IMR-90 (cell line): Measurements from ENCODE around the gene HOATZ. TPM values are rescaled to one million over a fixed set of nuclear protein-coding genes. Genes with fewer than 3 reads are reported as not detected.

Experiments used
- ATAC-seq: fragments of 200-7000 bp; cut with Tn5 transposase; 2 replicates; pipeline ENCODE4 v1.9.1; 2020; ENCODE audit warnings: low read depth, mild to moderate bottlenecking, moderate library complexity
- BruUV-seq: library from RNA; stranded (reverse); fragments of 400-500 nt; replicated peaks from 2 replicates; lab custom pipeline; 2021; lab: Mats Ljungman, UMichigan
- CTCF ChIA-PET: fragments of 300-600 bp; formaldehyde crosslinking; extraction: SDS; loops from one replicate; lab custom pipeline; 2021; ENCODE audit warnings: antibody characterized with exemption; lab: Yijun Ruan, JAX
- POLR2A ChIA-PET: fragments of 300-600 bp; sonication (Branson Sonifier 250); formaldehyde crosslinking; loops from one replicate; lab custom pipeline; 2022; ENCODE audit warnings: antibody characterized with exemption; ENCODE audit not compliant: unreplicated experiment; lab: Charles Lee
- DNase-seq: peaks from one replicate; pipeline ENCODE4 v3.0.0; 2013
- H2AFZ ChIP-seq: replicated peaks from 2 replicates; pipeline ENCODE3; 2013; ENCODE audit warnings: low read length, mild to moderate bottlenecking; ENCODE audit not compliant: poor library complexity
- H2AK5ac ChIP-seq: 2 replicates; pipeline ENCODE4 v1.6.1; 2013; ENCODE audit warnings: low read depth, low read length, inconsistent platforms
- H2AK9ac ChIP-seq: replicated peaks from 2 replicates; pipeline ENCODE3; 2013; ENCODE audit warnings: mild to moderate bottlenecking, low read depth, low read length, moderate library complexity; ENCODE audit not compliant: poor library complexity
- H2BK120ac ChIP-seq: 2 replicates; pipeline ENCODE4 v1.6.1; 2013; ENCODE audit warnings: low read depth, low read length, inconsistent platforms
- H2BK15ac ChIP-seq: 3 replicates; pipeline ENCODE4 v1.6.1; 2013; ENCODE audit warnings: low read depth, low read length, inconsistent platforms
- H2BK20ac ChIP-seq: 2 replicates; pipeline ENCODE4 v1.6.1; 2013; ENCODE audit warnings: low read depth, mild to moderate bottlenecking, inconsistent platforms, low read length, moderate library complexity
- H2BK5ac ChIP-seq: 2 replicates; pipeline ENCODE4 v1.6.1; 2013; ENCODE audit warnings: mild to moderate bottlenecking, low read depth, low read length, inconsistent platforms; ENCODE audit not compliant: poor library complexity, severe bottlenecking
- H3K14ac ChIP-seq: replicated peaks from 2 replicates; pipeline ENCODE4 v1.6.1; 2013; ENCODE audit warnings: low read depth, low read length, inconsistent platforms
- H3K18ac ChIP-seq: 2 replicates; pipeline ENCODE4 v1.6.1; 2013; ENCODE audit warnings: low read depth, low read length, control low read depth
- H3K23ac ChIP-seq: 2 replicates; pipeline ENCODE4 v1.6.1; 2013; ENCODE audit warnings: low read depth, low read length, inconsistent platforms
- H3K27ac ChIP-seq: 2 replicates; pipeline ENCODE4 v1.5.1; 2013; ENCODE audit warnings: mild to moderate bottlenecking, control low read depth, low read length; ENCODE audit not compliant: insufficient read depth
- H3K27me3 ChIP-seq: 2 replicates; pipeline ENCODE4 v1.6.1; 2013; ENCODE audit warnings: low read length; ENCODE audit not compliant: control insufficient read depth, insufficient read depth
- H3K36me3 ChIP-seq: 2 replicates; pipeline ENCODE4 v1.6.1; 2013; ENCODE audit warnings: low read length, mixed read lengths; ENCODE audit not compliant: control insufficient read depth, insufficient read depth
- H3K4ac ChIP-seq: 2 replicates; pipeline ENCODE4 v1.6.1; 2013; ENCODE audit warnings: low read depth, low read length, inconsistent platforms
- H3K4me1 ChIP-seq: 2 replicates; pipeline ENCODE4 v1.6.1; 2013; ENCODE audit warnings: low read length, mixed read lengths; ENCODE audit not compliant: control insufficient read depth, insufficient read depth
- H3K4me2 ChIP-seq: 2 replicates; pipeline ENCODE4 v1.6.1; 2013; ENCODE audit warnings: low read depth, mild to moderate bottlenecking, control low read depth, low read length, moderate library complexity
- H3K4me3 ChIP-seq: 2 replicates; pipeline ENCODE4 v1.5.1; 2013; ENCODE audit warnings: low read depth, mild to moderate bottlenecking, control low read depth, low read length, moderate library complexity; ENCODE audit not compliant: insufficient read depth
- H3K56ac ChIP-seq: 2 replicates; pipeline ENCODE4 v1.6.1; 2013; ENCODE audit warnings: low read length, inconsistent platforms; ENCODE audit not compliant: insufficient read depth; ENCODE audit errors: extremely low read depth
- H3K79me1 ChIP-seq, 2 experiments: 2 replicates each; pipeline ENCODE4 v1.6.1; 2013; ENCODE audit warnings: low read length in 2 of 2, inconsistent platforms in 1 of 2, low read depth in 1 of 2
- H3K9ac ChIP-seq: 2 replicates; pipeline ENCODE4 v1.6.1; 2013; ENCODE audit warnings: low read depth, low read length, control low read depth
- H3K9me1 ChIP-seq: 2 replicates; pipeline ENCODE4 v1.6.1; 2013; ENCODE audit warnings: low read length, inconsistent platforms; ENCODE audit not compliant: insufficient read depth
- H3K9me3 ChIP-seq: 2 replicates; pipeline ENCODE4 v1.6.1; 2013; ENCODE audit warnings: low read length; ENCODE audit not compliant: control insufficient read depth, insufficient read depth
- H4K20me1 ChIP-seq: 2 replicates; pipeline ENCODE4 v1.6.1; 2013; ENCODE audit warnings: low read length, inconsistent platforms; ENCODE audit not compliant: insufficient read depth
- H4K5ac ChIP-seq: 2 replicates; pipeline ENCODE4 v1.6.1; 2013; ENCODE audit warnings: mild to moderate bottlenecking, low read depth, low read length, control low read depth
- H4K8ac ChIP-seq, 2 experiments: 2 replicates each; pipeline ENCODE4 v1.6.1; 2013; ENCODE audit warnings: low read depth in 2 of 2, low read length in 2 of 2, control low read depth in 1 of 2, inconsistent platforms in 1 of 2
- H4K91ac ChIP-seq: 2 replicates; pipeline ENCODE4 v1.6.1; 2013; ENCODE audit warnings: low read depth, low read length, inconsistent platforms; ENCODE audit not compliant: insufficient read depth
- BHLHE40 ChIP-seq: fragments of 150-350 bp; IDR thresholded peaks from 2 replicates; pipeline ENCODE4 v1.6.1; 2016; ENCODE audit warnings: mild to moderate bottlenecking, low read depth, low read length
- CEBPB ChIP-seq: IDR thresholded peaks from 2 replicates; pipeline ENCODE4 v1.6.1; 2012; ENCODE audit warnings: low read depth, low read length, improper control_type of control experiment
- MAZ ChIP-seq: IDR thresholded peaks from 2 replicates; pipeline ENCODE4 v1.6.1; 2012; ENCODE audit warnings: low read depth, mild to moderate bottlenecking, low read length, improper control_type of control experiment, moderate library complexity, borderline replicate concordance
- NFE2L2 ChIP-seq: fragments of 150-350 bp; IDR thresholded peaks from 2 replicates; pipeline ENCODE4 v1.6.1; 2016; ENCODE audit warnings: low read depth, mild to moderate bottlenecking, low read length
- POLR2A ChIP-seq: IDR thresholded peaks from 2 replicates; pipeline ENCODE4 v1.6.1; 2012; ENCODE audit warnings: mild to moderate bottlenecking, low read depth, low read length
- RCOR1 ChIP-seq: IDR thresholded peaks from 2 replicates; pipeline ENCODE4 v1.6.1; 2012; ENCODE audit warnings: mild to moderate bottlenecking, low read length, improper control_type of control experiment; ENCODE audit not compliant: insufficient replicate concordance
- RFX5 ChIP-seq: IDR thresholded peaks from 2 replicates; pipeline ENCODE4 v1.8.0; 2012; ENCODE audit warnings: low read depth, mild to moderate bottlenecking, low read length, moderate library complexity
- SMC3 ChIP-seq: fragments of 150-350 bp; IDR thresholded peaks from 2 replicates; pipeline ENCODE4 v1.6.1; 2016; ENCODE audit warnings: low read depth, mild to moderate bottlenecking, antibody characterized with exemption, low read length, moderate library complexity
- USF2 ChIP-seq: fragments of 150-350 bp; IDR thresholded peaks from 2 replicates; pipeline ENCODE4 v1.6.1; 2017; ENCODE audit warnings: mild to moderate bottlenecking, antibody characterized with exemption, low read length, low read depth
- WGBS, 2 experiments: methylation state at CpG; one replicate each; pipeline versions ENCODE4 v1.1.5 to v1.1.7; 2013; ENCODE audit warnings: missing lambda C conversion rate in 2 of 2; ENCODE audit not compliant: insufficient read length in 1 of 2; ENCODE audit errors: extremely low coverage in 2 of 2; 5-methylcytosine and 5-hydroxymethylcytosine counted together
- dilution Hi-C: fragments of 300-500 bp; cut with HindIII; formaldehyde crosslinking; loops from one replicate; pipeline ENCODE4 v1.14.3; 2018; ENCODE audit warnings: low sequenced_read_pairs; ENCODE audit not compliant: unreplicated experiment
- in situ Hi-C: fragments of 300-500 bp; cut with MboI; formaldehyde crosslinking; loops from 3 replicates; pipeline ENCODE4 v1.14.3; 2019; ENCODE audit warnings: low sequenced_read_pairs, inconsistent platforms, mixed read lengths
- intact Hi-C: fragments of 100-400 bp; cut with micrococcal nuclease; formaldehyde crosslinking; loops from 2 replicates; pipeline ENCODE4 v1.10.0; 2022
- polyA plus RNA-seq, 3 experiments: library from polyadenylated mRNA; depleted of rRNA; stranded (reverse); fragments of >200 nt; gene quantifications; 2 replicates each; pipeline ENCODE4 v1.2.3, GENCODE V29; 2012; ENCODE audit warnings: low replicate concordance in 1 of 3
- total RNA-seq: library from RNA; depleted of rRNA; stranded (reverse); fragments of >200 nt; gene quantifications from 2 replicates; pipeline ENCODE4 v1.2.3, GENCODE V29; 2012

HOATZ gene
- total and polyA plus RNA-seq, 2 of the 4 experiments (the other 2 are of a cell fraction) = not detected

- Histone ChIP-seq H2BK15ac (no peak overlapping the region), H2AFZ (no peak overlapping the region), H3K14ac (no peak overlapping the region), H2AK5ac (no peak overlapping the region), H3K9ac (no peak overlapping the region), H3K56ac (no peak overlapping the region), H2AK9ac (no peak overlapping the region), H3K79me1 (no peaks in the 10 kb centered on the region), H2BK5ac (no peak overlapping the region), H3K4me2 (no peak overlapping the region), H4K5ac (no peak overlapping the region), H3K23ac (no peak overlapping the region), H2BK120ac (no peak overlapping the region), H4K8ac (no peak overlapping the region), H3K27ac (no peak overlapping the region), H3K9me3 (no peaks in the 10 kb centered on the region), H4K91ac (no peak overlapping the region), H3K4me1 (no peaks in the 10 kb centered on the region), H3K18ac (no peak overlapping the region), H3K36me3 (no peaks in the 10 kb centered on the region), H4K20me1 (no peaks in the 10 kb centered on the region), H2BK20ac (no peak overlapping the region), H3K4ac (no peak overlapping the region), H3K27me3 (peaks cover 7% of the 10 kb centered on the region; the same call in 1 of the 2 replicates), H3K4me3 (no peak overlapping the region), H3K9me1 (no peaks in the 10 kb centered on the region)
- POLR2A ChIA-PET = no interaction called here
- ATAC-seq (no peak), DNase-seq (no peak)
- BruUV-seq = no TSS peak
- TF ChIP-seq MAZ (no peak), SMC3 (no peak), POLR2A (no peak), NFE2L2 (no peak), USF2 (no peak), BHLHE40 (no peak), RFX5 (no peak), RCOR1 (no peak), CEBPB (no peak)
- dilution Hi-C loops (no loop called here), intact Hi-C loops (no loop called here), in situ Hi-C loops (no loop called here)
- CTCF ChIA-PET = no interaction called here
- no CpG with 5 or more reads among the region's 1 CpG for WGBS, 2 experiments
These were observed 14.1 kb upstream of the HOATZ start for GRCh38 chr11:111500481-111500880.
